Stimulated activated CD4-positive, alpha-beta T cell treated with anti-CD3 and anti-CD28 coated beads, Interleukin-2, amount 100 ng/mL, for 4 hours (primary cell): ENCODE data around the gene ABHD3.
"Not testable (repeated sequence)": the region's sequence is repeated elsewhere in the genome, so short reads cannot be mapped to it uniquely, and the experiment has no call there.

Experiments
- DNase-seq: peaks from one replicate; pipeline ENCODE4 v3.0.0-alpha.2; 2020; ENCODE audit warnings: low read depth

Gene ABHD3

DNA sequence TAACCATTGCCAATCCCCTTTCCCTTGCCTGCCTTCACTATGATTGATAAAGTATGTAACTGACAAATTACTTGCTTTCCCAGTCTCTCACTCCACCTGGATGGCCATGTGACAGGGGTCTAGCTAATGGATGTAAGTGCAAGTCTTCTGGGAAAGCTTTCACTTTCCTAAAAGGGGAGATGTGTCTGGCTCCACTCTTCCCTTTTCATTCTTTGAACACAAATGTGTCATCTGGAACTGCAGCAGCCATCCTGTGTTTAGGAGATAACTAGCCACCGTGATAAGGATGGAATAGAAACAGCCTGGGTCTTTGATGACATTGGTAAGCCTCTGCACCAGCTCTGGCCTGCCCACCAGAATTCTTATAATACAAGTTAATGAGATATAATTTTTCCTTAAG is 54.3 kb downstream of the ABHD3 start:
- no peak for DNase-seq

DNA sequence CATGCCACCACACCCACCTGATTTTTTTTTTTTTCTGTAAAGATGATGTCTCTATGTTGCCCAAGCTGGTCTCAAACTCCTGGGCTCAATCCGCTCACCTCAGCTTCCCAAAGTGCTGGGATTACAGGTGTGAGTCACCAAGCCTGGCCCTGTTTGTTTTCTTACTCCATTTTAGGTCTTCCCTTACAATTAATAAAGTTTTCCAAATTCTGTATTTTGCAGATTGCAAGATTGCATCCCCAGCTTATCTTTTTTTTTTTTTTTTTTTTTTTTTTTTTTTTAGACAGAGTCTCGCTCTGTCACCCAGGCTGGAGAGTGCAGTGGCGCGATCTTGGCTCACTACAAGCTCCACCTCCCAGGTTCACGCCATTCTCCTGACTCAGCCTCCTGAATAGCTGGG is 64.2 kb downstream of the ABHD3 start:
- not testable (repeated sequence) for DNase-seq

DNA sequence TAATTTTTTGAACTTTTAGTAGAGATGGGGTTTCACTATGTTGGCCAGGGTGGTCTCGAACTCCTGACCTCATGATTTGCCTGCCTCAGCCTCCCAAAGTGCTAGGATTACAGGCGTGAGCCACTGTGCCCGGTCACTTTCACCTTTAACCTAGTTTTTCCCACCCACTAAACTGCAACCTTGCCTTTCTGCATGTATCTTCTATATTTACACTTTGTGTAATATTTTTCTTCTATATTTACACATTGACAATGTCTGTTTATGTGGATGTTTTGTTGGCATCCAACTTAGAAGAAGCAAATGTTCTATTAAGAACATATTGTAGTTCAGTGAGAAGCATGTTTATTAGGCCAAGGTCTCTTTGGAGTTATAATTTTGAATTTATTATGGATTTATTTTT is 65.8 kb downstream of the ABHD3 start:
- no peak for DNase-seq

DNA sequence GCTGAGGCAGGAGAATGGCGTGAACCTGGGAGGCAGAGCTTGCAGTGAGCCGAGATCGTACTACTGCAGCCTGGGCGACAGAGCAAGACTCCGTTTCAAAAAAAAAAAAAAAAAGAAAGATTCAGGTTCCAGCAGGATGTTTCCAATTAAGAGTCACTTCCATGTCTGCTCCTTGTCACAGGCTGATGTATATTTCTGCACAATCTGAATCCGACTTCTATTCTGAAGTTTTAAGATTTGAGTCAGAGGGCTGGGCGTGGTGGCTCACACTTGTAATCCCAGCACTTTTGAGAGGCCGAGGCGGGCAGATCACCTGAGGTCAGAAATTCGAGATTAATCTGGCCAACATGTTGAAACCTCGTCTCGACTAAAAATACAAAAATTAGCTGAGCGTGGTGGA is 67.8 kb downstream of the ABHD3 start:
- DNase-seq = no peak

DNA sequence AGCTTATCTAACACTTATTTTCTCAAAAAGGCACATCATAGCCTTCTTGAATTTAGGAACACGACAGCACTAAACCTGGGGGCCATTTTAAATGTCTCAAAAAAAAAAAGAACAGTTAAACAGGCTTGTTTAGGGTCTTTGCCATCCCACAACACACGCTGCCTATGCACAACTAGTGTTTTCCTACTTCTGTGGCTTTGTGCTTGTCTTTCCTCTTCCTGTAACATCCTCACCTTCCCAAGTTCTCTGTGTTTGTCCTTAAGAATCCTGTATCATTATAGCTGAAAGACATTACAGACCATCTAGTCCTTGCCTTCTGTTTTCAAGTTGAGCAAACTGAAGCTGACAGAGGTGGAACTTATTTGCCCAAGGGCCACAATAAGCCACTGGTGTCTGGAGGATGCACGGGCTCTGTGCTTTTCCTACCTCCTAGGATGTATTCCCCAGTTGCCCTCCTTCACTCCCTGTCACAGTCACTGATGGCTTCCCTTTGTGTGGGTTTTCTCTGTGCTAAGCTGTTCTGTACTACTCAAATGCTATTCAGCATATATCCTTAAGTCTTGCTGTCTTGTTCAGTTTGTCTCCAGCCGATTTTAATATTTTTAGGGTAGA is 69.9 kb downstream of the ABHD3 start:
- DNase-seq = no peak

DNA sequence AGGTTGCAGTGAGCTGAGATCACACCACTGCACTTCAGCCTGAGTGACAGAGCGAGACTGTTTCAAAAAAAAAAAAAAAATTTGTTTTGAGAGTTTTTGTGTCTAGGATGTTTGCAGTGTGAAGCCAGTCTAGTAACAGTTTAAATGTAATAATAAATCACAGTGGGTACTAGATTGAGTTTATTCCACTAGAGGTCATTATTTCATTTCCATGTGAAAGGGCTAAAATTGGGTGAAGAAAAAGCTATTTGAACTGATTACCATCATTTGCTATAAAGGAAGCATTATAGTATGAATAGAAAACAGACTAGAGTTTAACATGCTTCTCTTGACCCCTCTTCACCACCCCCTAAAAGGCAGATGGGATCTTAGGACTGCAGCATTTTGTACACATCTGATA is 72.2 kb downstream of the ABHD3 start:
- DNase-seq = no peak

DNA sequence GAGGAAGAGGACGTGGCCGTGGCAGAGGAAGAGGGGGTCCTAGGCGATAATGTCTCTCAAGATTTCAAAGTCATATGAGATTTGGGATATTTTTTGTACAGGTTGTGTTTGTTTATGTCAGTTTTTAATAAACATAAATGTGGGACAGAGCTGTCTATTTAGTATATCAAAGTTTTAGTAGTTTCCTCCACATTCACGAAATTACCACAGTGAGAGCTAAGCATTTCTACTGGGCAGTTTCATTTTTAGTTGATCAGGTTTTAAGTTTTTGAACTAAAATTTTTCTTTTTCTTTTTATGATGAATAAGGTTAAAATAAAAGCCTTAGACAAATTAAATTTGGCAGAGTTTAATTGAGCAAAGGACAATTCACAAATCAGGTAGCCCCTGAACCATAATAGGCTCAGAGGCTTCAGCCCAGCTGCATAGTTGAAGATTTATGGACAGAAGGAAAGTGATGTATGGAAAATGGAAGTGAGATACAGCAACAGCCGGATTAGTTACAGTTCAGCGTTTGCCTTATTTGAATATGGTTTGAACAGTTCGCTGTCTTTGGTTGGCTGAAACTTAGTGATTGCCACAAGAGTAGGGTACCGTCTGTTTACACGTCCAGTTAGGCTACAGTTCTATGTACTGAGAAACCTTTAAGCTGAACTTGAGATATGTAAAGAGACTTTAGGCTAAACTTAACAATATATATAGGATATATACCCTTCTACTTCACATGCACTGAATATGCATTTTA is 75.3 kb downstream of the ABHD3 start:
- no peak for DNase-seq

DNA sequence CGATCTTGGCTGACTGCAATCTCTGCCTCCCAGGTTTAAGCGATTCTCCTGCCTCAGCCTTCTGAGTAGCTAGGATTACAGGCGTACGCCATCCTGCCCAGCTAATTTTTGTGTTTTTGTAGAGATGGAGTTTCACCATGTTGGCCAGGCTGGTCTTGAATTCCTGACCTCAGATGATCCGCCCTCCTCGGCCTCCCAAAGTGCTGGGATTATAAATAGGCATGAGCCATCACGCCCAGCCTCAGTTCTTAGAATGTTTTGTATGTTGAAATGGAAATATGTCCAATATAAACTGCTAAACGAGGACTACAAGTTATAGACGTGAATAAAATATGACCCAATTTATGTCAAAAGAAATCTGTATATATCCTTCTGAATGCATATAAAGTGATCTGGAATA is 82.9 kb downstream of the ABHD3 start:
- DNase-seq = not testable (repeated sequence)

DNA sequence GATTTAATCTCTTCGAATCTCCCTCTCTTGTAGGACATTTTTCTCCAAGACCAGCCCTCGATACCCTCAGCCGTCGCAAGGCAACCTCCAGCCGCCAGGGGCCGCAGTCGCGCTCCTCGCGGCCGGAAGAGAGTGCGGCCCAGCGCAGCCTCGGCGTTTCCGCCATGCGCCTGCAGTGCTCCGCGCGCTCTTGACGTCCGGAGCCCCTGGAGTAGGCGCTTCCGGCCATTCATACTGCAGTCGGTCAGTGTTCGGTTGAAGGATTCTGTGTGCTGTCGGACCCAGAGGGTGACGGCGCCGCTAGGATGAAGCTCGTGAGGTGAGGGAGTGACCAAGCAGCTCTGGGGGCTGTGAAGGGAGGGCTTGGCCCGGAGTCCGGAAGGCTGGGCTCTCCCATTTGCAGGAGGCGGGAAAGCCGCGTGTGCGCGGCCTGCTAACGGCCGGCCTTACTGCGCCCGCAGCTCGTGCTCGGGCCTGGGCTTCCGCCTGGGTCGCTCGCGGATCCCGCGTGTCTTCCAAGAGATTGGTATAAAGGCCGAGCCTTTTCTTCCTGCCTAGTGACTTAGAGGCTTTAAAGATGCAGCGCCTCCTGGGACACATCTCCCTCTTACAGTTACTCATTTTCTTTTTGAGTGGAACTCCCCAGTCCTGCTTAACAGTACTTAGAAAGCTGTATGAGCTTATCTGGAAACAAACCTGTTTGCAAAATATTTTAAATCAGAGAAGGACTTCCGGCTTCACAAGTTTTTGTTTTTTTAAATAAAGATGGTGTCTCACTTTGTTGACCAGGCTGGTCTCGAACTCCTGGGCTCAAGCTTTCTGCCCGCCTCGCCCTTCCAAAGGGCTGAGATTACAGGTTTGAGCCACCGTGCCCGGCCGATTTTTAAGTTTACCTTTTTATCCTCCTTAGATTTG is 92.2 kb downstream of the ABHD3 start, which contains the start of gene SNRPD1:
SNRPD1 (plus strand) TSS at position 190 of the 915 bp plus-strand sequence; CDS start at position 306, 116 bp downstream.
- DNase-seq = peak; percentile 83

DNA sequence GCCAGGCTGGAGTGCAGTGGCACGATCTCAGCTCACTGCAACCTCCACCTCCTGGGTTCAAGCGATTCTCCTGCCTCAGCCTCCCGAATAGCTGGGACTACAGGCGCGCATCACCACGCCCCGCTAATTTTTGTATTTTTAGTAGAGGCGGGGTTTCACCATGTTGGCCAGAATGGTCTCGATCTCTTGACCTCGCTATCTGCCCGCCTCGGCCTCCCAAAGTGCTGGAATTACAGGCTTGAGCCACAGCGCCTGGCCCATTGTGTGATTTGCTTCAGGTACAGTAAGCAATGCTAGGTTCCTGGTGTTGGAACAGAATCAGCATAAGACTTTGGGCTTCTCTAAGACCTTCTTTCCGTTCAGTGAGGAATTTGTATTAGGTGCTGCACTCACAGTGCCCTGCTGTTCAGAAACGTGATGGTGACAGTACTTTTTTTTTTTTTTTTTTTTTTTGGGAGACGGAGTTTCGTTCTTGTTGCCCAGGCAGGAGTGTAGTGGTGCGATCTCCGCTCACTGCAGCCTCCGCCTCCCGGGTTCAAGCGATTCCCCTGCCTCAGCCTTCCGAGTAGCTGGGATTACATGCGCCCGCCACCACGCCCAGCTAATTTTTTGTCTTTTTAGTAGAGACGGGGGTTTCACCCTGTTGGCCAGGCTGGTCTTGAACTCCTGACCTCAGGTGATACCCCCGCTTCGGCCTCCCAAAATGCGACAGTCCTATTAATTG is 93.0 kb downstream of the ABHD3 start:
- not testable (repeated sequence) for DNase-seq

DNA sequence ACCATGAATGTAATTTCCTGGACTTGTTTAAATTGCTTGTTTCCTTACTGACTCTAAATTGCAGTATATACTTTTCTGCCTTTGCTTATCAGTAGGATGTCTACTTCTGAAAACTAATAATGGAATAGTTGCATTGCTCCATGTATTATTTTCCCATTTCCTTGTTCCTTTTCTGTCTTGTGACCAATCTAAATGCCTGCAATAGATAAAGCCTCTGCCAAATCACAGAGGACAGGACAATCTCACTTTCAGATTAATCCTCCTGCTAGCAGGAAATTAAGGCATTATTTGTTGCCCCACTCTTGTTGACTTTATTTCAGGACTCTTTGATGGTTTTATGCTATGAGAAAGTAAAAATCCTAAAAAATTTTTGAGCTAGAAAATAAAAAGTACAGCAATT is 99.4 kb downstream of the ABHD3 start:
- DNase-seq = no peak

DNA sequence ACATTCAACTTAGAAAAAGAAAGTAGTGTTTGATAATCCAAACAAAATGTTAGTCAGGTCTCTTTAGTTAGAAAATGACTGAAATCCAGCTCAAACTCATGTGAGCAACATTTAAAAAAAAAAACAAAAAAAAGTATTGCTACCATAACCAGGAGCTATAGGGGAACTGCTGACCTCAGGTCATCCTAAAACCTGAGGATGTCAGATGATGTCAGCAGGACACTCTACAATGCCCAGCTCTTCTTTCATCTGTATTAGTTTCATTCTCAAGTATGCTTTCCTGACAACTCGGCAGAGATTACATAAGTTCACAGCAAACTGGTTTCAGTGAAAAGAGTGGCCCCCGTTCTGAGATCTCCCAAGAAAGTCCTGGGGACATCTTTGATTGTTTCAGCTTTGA is 99.9 kb downstream of the ABHD3 start:
- no peak for DNase-seq

DNA sequence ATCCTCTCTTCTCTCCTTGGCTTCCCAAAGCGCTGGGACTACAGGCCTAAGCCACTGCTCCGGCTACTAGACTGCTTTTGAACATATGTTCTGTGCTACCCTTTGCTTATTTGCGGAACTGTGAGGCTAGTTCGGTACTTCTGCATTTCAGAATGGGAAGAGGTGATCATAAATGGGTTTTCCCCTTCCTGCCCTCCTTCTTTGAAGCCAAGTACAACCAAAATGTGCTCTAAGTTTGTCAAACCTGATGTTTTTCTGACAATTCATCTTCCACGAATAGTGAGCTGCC is 102.3 kb downstream of the ABHD3 start:
- DNase-seq = no peak
